SW 1271 (cell line): ENCODE results near the gene PARD3B.

Source experiments
- DNase-seq, 2 experiments: peaks; one replicate each; lab custom pipeline; 2025; lab: John Stamatoyannopoulos, UW

The PARD3B gene

GRCh38 chr2:205405194-205405593, 859.9 kb downstream of the PARD3B start:
- DNase-seq = no peak

DNA sequence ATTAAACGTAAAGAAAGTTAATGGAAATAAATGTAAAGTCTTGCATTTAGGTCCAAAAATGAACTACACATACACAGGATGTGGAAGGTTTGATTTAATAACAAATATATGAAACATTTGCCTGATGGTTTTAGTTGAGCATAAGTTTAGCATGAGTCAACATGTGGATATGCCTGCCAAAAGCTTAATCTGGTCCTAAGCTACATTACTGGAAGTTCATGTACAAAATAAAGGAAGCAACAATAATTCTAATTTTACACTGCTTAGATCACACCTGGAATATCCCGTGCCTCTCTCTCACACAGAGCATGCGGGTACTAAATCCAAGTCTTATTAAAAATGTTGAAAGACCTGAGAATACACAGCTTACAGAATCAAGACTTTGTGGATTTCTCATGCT, 860.5 kb downstream of the PARD3B start:
- DNase-seq = no peak

DNA sequence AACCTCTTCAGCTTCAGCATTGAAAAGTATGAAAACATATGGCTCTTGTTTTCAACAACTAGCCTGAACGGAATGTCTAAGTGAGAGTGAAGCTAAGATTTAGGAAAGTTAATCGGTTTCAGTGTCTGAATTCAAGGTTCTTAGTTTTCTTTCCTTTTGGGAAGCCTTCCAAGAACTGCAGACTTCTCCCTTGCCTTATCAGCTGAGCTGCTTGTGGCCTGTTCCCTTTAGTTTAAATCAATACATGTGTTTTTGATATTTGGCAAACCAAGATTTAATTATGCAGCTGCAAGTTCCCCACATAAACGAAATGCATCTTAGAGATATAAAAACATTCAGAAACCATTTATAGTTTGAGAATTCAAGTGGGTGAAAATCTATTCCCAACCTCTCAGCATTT, 862.7 kb downstream of the PARD3B start:
- DNase-seq = no peak

DNA sequence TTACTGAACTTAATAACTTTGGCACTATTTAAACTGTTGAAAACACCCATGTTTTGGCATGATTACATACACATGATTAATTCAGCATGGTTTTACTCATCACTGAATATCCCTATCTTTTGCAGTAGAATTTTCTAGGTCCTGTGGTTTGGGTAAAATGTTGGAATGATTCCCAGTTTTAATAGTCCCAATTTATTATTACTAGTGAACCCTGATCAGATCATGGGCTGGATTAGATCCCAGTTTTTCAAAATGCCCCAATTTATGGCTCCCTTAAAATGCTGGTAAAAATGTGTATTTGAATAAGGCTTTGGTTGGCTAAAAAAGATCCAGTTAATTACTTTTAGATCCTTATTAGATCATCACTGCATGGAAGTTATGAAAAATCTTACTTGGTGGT, 863.4 kb downstream of the PARD3B start:
- DNase-seq = no peak

- no peak for DNase-seq
Observed at GRCh38 chr2:205409411-205409810, 864.1 kb downstream of the PARD3B start.

GRCh38 chr2:205411558-205411957, 866.3 kb downstream of the PARD3B start:
- DNase-seq = no peak

DNA sequence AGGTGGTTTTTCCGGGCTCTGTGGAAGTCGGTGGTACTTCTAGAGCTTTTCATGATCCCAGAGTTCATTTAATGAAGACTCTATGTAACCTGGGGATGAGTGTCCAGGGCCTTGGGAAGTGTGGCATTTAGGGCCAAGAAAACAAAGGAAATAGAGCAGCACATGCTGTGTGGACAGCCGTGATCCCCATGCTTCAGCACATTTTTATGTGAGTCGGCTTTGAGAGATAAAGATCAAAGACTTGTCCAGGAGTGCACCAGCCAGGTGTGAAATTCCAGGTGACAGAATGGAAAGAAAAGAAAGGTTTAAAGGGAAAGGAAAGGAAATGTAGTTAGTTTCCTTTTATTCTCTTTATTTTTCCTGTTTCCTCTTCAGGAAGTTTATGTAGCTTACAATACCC, 879.1 kb downstream of the PARD3B start:
- no peak for DNase-seq

- no peak for DNase-seq
Observed at GRCh38 chr2:205425102-205425501, 879.8 kb downstream of the PARD3B start.

- DNase-seq = no peak
Observed at GRCh38 chr2:205427112-205427511, 881.8 kb downstream of the PARD3B start.

GRCh38 chr2:205428811-205429210, 883.5 kb downstream of the PARD3B start:
- DNase-seq = no peak

GRCh38 chr2:205435970-205436369, 890.7 kb downstream of the PARD3B start:
- DNase-seq = peak in 1 of 2 experiments; percentile 17

DNA sequence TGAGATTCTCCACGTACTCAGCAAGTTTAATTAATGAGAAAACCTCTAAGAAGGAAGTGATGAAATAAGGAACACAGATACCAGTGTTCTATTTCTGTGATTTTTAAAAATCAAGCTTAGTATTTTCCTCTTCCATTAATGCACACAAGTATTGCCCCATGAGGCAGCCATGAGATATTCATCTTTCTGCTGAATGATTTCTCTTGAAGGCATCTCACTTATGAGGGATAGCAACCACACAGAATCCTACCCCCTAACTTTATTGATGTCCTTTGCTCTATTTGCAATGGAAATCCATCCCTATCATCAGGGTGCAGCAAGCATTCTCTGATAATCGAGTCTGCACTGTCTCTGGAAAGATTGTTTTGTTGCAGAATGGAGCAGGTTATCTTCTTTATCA, 893.0 kb downstream of the PARD3B start:
- DNase-seq = no peak

DNA sequence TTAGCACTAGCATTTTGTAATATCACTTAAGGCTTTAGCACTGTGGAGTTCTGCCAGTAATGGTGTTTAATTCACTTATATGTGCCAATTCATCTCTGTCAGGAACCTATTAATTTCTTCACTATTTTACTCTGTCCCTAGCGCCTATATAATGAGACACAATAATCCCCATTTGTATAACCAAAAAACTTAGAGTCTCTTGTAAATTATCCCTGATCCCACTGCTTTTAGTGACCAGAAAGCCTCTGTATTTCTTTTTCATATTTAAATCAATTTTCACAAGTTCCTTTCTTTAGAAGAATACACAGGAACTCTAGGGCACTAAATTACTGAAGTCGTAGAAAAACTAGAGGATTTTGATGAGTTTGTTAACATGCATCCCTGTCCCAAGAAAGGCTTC, 894.3 kb downstream of the PARD3B start:
- no peak for DNase-seq

GRCh38 chr2:205441524-205441923, 896.2 kb downstream of the PARD3B start:
- DNase-seq = no peak

GRCh38 chr2:205448189-205448588, 902.9 kb downstream of the PARD3B start:
- DNase-seq = no peak

DNA sequence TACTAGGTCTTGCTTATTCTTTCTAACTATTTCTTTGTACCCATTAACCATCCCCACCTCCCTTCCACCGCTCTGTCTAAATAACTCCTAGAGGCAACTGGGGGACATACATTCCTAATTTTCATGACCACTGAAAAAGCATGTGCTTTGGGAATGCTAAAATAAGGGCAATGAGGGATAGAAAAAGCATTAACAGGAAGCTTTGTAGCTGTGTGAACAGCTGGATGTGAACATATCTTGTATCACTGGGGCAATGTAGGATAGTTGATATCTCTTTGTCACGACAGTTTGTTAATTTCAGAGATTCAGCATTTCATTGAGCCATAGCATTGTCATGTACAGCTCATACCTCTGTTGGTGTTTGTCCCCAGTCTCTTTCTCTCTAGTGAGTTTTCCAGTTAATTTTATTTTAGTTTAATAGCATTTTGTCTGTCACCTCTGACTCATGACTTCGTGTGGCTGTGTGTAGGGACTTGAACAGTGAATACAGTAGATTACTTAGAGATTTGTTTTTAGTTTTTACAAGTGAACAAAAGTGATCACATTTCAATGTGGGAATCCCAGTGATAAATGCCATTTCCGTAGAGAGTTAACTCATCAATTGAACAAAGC, 906.7 kb downstream of the PARD3B start:
- DNase-seq = no peak

- no peak for DNase-seq
Observed at GRCh38 chr2:205453202-205453601, 907.9 kb downstream of the PARD3B start.

DNA sequence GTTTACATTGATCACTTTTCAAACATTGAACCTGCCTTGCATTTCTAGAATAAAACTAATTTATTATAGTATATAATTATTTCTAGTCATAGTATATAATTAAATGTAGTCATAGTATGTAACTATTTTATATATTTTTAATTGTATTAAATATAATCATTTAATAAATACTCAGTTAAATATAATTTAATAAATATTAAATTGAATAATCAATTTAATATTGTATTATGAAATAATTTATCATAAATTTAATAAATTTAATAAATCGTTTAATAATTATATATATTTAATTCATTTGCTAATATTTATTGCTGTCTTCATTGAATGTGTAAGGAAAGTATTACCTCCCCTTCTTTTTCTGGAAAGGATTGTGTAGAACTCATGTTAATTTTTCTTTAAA, 911.4 kb downstream of the PARD3B start:
- no peak for DNase-seq

DNA sequence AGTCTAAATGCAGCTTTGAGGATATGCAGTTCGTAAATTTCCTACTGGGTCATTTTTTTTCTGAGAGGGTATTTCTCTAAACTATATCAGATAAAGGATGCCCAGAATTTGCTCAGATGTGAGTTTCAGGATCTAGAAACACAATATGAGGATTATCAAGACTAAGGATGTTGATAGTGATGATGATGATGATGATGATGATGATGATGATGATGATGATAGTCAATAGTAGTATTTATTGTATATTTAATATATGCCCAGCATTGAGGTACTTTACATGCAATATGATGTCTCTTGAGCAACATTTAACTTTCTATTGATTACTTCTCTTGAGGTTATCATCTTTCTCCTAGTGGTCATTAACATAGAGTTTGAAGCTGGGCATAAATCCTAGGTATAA, 914.9 kb downstream of the PARD3B start:
- no peak for DNase-seq

GRCh38 chr2:205461169-205461568, 915.9 kb downstream of the PARD3B start:
- no peak for DNase-seq

GRCh38 chr2:205461678-205462665, 916.7 kb downstream of the PARD3B start:
- no peak for DNase-seq

DNA sequence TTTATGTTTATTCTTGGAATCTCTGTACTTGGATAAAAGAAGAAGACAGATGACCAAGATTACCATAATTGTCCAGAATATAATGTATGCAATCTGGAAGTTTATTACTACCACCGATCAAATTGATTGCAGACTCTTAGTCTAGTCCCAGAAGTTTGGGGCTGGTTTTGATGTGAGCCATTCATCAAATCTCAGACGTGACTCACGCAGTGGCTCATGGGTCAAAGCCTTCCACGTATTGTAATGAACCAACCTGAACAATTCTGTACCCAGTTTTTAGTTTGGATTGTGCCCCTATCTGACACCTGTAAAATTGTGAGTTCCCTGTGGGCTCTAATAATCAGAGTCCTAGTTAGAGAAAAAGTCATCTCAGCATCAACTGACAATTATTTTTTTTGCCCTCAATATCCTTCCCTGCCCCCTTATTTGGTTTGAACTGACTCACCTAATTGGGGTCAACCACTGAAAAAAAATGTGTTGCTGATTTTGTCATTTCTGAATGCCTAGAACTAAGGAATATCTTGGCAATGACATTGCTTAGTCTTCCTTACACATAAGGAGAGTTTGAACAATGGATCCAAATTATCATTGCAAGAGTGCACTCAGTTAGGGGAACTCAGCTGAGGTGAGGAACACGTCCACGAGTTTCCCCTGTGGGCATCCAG, 917.5 kb downstream of the PARD3B start:
- DNase-seq = no peak
